ENCODE measurements around the gene LMO7.

Gene LMO7

DNA sequence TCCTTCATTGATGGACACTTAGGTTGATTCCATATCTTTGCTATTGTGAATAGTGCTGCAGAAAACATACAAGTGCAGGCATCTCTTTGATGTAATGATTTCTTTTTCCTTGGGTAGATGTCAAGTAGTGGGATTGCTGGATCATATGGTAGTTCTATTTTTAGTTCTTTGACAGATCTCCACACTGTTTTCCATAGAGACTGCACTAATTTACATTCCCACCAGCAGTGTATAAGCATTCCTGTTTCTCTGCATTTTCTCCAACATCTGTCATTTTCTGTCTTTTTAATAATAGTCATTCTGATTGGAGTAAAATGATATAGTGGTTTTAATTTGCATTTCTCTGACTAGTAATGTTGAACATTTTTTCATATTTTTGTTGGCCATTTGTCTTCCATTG lies 116.7 kb downstream of the LMO7 start:
- TF ChIP-seq, protein P1, sequence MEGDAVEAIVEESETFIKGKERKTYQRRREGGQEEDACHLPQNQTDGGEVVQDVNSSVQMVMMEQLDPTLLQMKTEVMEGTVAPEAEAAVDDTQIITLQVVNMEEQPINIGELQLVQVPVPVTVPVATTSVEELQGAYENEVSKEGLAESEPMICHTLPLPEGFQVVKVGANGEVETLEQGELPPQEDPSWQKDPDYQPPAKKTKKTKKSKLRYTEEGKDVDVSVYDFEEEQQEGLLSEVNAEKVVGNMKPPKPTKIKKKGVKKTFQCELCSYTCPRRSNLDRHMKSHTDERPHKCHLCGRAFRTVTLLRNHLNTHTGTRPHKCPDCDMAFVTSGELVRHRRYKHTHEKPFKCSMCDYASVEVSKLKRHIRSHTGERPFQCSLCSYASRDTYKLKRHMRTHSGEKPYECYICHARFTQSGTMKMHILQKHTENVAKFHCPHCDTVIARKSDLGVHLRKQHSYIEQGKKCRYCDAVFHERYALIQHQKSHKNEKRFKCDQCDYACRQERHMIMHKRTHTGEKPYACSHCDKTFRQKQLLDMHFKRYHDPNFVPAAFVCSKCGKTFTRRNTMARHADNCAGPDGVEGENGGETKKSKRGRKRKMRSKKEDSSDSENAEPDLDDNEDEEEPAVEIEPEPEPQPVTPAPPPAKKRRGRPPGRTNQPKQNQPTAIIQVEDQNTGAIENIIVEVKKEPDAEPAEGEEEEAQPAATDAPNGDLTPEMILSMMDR (IDR thresholded peaks at IDR 0.05; ENCODE audit: low read length): no peak
- no peak overlapping the region for H3K4me3 ChIP-seq (ENCODE audit: low read depth, low read length, poor library complexity, severe bottlenecking)
- H3F3A ChIP-seq (ENCODE audit: insufficient read depth, low read length): no peaks in the 10 kb centered on the region
- no peak overlapping the region for H2AFZ ChIP-seq (ENCODE audit: low read length)
- H4K20me1 ChIP-seq (ENCODE audit: insufficient read depth, low read length): no peaks in the 10 kb centered on the region
- H3K27me3 ChIP-seq (ENCODE audit: insufficient read depth, low read length): no peaks in the 10 kb centered on the region
- no peaks in the 10 kb centered on the region for H3K79me2 ChIP-seq (ENCODE audit: insufficient read depth, low read length)
- H3K36me3 ChIP-seq (ENCODE audit: insufficient read depth, low read length): 0 out of 2 replicates have a peak, but pooled peaks cover 4% of the 10 kb centered on the region
- no peaks in the 10 kb centered on the region for H3K9me2 ChIP-seq (ENCODE audit: low read depth, low read length)
- H3K4me2 ChIP-seq (ENCODE audit: low read length): no peak overlapping the region
- no peak overlapping the region for H3K27ac ChIP-seq (ENCODE audit: low read depth, low read length, poor library complexity, severe bottlenecking)
- no peaks in the 10 kb centered on the region for H3K4me1 ChIP-seq (ENCODE audit: insufficient read depth, low read length, severe bottlenecking)
- 0 out of 2 replicates have a peak, but pooled peaks cover 8% of the 10 kb centered on the region for H3K9me3 ChIP-seq (ENCODE audit: low read length)
- no peak overlapping the region for H3K9ac ChIP-seq (ENCODE audit: low read length)

DNA sequence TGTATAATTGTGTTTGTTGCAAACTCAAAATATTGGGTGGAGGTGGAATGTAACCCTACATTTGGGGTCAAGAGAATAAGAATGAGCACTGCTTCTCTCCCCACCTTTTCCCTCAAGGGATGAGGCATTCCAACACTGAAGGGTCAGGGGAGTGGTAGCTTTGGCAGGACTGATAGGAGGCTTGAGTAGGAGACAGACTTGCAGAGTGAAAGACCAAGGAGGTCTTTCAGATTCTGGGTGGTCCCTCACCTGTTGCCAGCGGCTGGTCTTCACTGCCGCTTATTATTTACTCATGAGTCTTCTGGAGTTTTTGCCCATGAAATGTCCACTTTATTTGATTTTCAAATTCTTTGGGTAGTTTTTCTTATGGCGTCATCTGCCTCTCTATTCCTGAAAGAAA lies 118.8 kb downstream of the LMO7 start:
- Histone ChIP-seq H3K4me3 (ENCODE audit: low read depth, low read length, poor library complexity, severe bottlenecking) (no peak overlapping the region), H3K79me2 (ENCODE audit: insufficient read depth, low read length) (no peaks in the 10 kb centered on the region), H3K36me3 (ENCODE audit: insufficient read depth, low read length) (0 out of 2 replicates have a peak, but pooled peaks cover 4% of the 10 kb centered on the region), H3K9me3 (ENCODE audit: low read length) (0 out of 2 replicates have a peak, but pooled peaks cover 8% of the 10 kb centered on the region), H2AFZ (ENCODE audit: low read length) (no peak overlapping the region), H3F3A (ENCODE audit: insufficient read depth, low read length) (no peaks in the 10 kb centered on the region), H3K4me1 (ENCODE audit: insufficient read depth, low read length, severe bottlenecking) (peaks cover 5% of the 10 kb centered on the region), H3K9ac (ENCODE audit: low read length) (no peak overlapping the region), H3K4me2 (ENCODE audit: low read length) (no peak overlapping the region), H4K20me1 (ENCODE audit: insufficient read depth, low read length) (no peaks in the 10 kb centered on the region), H3K27me3 (ENCODE audit: insufficient read depth, low read length) (no peaks in the 10 kb centered on the region), H3K27ac (ENCODE audit: low read depth, low read length, poor library complexity, severe bottlenecking) (no peak overlapping the region), H3K9me2 (ENCODE audit: low read depth, low read length) (no peaks in the 10 kb centered on the region)
- no peak for TF ChIP-seq EZH2 (IDR thresholded peaks at IDR 0.05; ENCODE audit: borderline replicate concordance, low read length)
- TF ChIP-seq, protein P1 (IDR thresholded peaks at IDR 0.05; ENCODE audit: low read length): no peak

DNA sequence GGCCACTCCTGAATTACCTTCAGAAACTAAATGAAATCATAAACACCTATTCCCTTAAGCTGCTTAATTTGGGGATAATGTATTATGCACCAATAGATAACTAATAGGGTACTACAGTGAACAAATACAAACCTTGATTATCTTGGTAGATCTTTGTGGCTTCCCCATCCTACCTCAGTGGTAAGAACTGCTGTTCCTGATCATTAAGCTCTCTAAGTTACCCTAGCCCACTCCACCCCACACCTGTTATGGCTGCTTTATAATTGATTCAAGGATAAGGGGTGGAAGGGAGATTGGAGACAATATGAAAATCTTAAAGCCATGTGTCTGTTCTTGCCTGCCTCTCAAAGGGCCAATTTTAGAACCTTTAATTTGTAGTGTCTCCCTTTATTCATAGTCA lies 121.2 kb downstream of the LMO7 start:
- H3K79me2 ChIP-seq (ENCODE audit: insufficient read depth, low read length): no peaks in the 10 kb centered on the region
- H3K4me2 ChIP-seq (ENCODE audit: low read length): no peak overlapping the region
- H3K27me3 ChIP-seq (ENCODE audit: insufficient read depth, low read length): no peaks in the 10 kb centered on the region
- no peaks in the 10 kb centered on the region for H3K9me2 ChIP-seq (ENCODE audit: low read depth, low read length)
- H3K9ac ChIP-seq (ENCODE audit: low read length): no peak overlapping the region
- no peak overlapping the region for H3K27ac ChIP-seq (ENCODE audit: low read depth, low read length, poor library complexity, severe bottlenecking)
- 0 out of 2 replicates have a peak, but pooled peaks cover 8% of the 10 kb centered on the region for H3K9me3 ChIP-seq (ENCODE audit: low read length)
- TF ChIP-seq, protein P1 (IDR thresholded peaks at IDR 0.05; ENCODE audit: low read length): no peak
- no peak for TF ChIP-seq EZH2 (IDR thresholded peaks at IDR 0.05; ENCODE audit: borderline replicate concordance, low read length)
- peaks cover 29% of the 10 kb centered on the region for H3K4me1 ChIP-seq (ENCODE audit: insufficient read depth, low read length, severe bottlenecking)
- H3K4me3 ChIP-seq (ENCODE audit: low read depth, low read length, poor library complexity, severe bottlenecking): no peak overlapping the region
- no peaks in the 10 kb centered on the region for H4K20me1 ChIP-seq (ENCODE audit: insufficient read depth, low read length)
- H2AFZ ChIP-seq (ENCODE audit: low read length): no peak overlapping the region
- no peaks in the 10 kb centered on the region for H3F3A ChIP-seq (ENCODE audit: insufficient read depth, low read length)
- 0 out of 2 replicates have a peak, but pooled peaks cover 4% of the 10 kb centered on the region for H3K36me3 ChIP-seq (ENCODE audit: insufficient read depth, low read length)
